HG02870 (cell line): ENCODE results near the gene SDK2.

Experiments
- ATAC-seq: cut with Tn5 transposase; IDR thresholded peaks from one replicate; pipeline ENCODE4 v1.9.1; 2021; ENCODE audit warnings: mild to moderate bottlenecking, moderate library complexity; ENCODE audit not compliant: unreplicated experiment

SDK2 gene

DNA sequence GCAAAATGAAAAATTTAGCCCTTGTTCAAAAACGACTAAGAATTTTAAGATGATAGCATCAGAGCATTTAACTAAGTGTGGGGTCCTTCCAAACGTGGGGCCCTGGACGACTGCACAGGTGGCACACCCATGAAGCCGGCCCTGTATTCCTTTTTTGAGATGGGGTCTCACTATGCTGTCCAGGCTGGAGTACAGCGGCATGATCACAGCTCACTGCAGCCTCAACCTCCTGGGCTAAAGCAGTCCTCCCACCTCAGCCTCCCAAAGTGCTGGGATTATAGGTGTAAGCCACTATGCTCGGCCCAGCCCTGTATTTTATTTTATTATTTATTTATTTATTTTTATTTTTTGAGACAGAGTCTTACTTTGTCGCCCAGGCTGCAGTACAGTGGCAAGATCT is 241.8 kb downstream of the SDK2 start:
- ATAC-seq: no peak

- ATAC-seq: no peak
These were observed 242.3 kb downstream of the SDK2 start for GRCh38 chr17:73401911-73402310.

- ATAC-seq: no peak
These were observed 243.2 kb downstream of the SDK2 start for GRCh38 chr17:73400915-73401545.

GRCh38 chr17:73399056-73399455 is 245.2 kb downstream of the SDK2 start:
- no peak for ATAC-seq

- no peak for ATAC-seq
These were observed 246.2 kb downstream of the SDK2 start for GRCh38 chr17:73397856-73398540.

GRCh38 chr17:73397278-73397826 is 246.9 kb downstream of the SDK2 start:
- no peak for ATAC-seq

GRCh38 chr17:73396431-73397277 is 247.6 kb downstream of the SDK2 start:
- ATAC-seq: no peak

DNA sequence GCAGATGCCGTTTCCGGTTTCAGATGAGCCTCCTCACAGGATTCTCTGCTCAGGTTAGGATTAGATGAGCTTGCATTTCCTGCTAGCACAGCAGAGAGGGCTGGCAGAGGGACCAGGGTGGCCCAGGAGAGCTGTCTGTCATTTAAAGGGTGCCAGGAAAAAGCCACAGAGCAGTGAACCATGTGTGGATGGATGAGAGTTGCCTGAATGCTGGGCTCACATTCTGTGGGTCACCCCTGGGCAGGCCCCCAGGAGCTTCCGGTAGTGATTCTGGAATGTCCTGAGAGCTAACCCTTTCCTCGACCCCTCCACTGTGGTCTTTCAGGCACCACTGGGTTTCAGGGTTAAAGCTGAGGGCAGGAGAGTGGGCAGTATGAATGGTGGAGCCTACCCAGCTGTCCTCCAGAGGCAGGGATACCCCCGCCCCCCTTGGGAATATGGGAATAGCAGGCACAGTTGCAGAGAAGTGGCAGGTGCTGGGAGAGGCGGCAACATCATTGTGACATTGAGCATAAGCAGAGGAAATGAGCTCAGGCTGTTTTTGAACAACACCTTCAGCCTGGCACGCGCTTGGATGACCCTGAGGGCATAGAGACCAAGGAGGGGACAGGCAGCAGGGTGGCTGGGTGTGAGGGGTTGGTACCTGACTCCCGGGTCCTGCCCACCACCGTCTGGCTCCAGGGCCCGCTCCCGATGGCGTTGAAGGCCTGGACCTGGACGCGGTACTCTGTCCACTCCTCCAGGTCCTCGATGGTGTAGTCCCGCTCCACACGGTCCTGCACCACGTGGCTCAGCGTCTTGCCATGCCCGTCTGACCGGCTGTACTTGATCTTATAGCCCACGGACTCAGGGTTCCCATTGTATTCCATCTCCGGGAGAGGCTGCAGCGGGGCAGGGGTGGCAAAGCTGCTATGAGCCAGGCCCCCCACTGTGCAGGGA is 249.5 kb downstream of the SDK2 start:
- no peak for ATAC-seq

- no peak for ATAC-seq
These were observed 250.3 kb downstream of the SDK2 start for GRCh38 chr17:73393962-73394361.

DNA sequence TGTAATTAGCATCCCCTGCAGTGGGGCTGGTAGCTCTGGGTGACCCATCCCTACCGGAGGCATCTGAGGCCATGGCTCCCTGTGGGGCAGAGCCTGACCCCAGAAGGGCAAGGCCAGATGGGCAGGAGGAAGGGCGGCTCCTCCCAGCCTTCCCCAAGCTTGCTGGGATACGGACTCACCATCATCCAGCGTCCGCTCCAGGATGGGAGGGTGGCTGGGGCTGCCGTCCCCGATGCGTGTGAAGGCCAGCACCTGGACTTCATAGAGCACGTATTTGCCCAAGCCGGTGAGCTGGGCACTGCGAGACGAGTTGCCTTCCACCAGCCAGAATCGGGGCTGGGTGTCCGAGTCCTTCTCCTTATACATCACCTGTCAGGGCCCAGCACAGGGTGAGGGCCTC is 250.9 kb downstream of the SDK2 start:
- ATAC-seq: no peak

DNA sequence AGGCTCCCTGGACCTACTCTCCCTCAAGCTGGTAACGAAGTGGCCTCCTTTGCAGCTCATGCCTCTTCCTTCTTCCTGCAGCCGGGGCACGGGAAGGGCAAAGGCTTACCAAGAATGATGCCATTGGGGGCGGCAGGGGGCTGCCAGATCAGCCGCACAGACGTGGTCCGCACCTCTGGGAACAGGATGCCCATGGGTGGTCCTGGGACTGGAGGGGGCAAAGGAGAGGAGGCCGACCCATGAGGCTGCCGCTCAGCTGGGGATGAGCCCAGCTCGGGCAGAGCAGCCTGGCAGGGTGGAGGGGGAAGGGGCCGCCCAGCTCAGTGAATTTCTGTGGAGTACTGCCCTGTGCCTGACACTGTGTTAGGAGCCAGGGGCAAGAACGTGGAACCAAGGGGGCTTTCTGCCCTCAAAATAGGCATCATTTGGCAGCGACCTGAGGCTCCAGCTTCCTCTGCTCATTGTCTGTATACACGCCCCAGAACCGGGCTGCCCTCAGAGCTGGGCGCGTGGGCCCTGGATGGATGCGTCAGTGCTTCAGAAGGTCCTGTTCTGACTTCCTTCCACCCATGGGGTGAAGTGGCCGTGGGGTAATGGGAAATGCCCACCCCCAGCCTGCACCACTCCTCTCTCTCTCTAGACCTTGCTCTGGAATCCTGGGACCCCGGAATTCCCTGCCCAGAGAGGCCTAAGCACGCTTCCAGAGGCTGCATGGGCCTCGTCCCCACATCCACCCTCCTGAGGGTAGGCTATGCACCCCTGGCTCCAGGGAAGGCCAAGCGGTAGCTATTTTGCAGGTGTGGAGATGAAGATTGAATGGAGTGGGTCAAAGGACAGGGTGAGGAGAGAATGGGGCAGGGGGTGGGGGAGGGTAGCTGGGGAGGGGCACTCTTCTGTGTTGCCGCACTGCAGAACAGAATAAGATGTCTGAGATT is 252.6 kb downstream of the SDK2 start:
- ATAC-seq: no peak

- no peak for ATAC-seq
These were observed 253.4 kb downstream of the SDK2 start for GRCh38 chr17:73390851-73391250.

DNA sequence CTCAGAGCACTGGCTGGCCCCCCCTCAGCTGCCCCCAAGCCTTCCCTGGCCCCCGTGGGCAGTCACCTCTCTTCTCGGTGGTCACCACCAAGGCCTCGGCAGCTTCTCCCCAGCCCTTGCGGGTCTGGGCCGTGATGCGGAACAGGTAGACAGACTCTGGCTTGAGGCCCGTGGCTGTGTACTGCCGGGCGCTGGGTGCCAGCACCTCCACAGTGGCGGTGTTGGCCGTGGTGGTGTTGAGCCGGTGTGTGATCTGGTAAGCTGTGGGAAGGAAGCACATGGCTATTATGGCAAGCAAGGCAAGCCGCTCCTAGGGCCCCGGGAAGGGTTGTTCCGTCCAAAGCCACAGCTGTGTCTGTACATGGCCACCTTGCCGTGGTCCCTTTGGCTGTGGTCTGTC is 254.0 kb downstream of the SDK2 start:
- no peak for ATAC-seq

DNA sequence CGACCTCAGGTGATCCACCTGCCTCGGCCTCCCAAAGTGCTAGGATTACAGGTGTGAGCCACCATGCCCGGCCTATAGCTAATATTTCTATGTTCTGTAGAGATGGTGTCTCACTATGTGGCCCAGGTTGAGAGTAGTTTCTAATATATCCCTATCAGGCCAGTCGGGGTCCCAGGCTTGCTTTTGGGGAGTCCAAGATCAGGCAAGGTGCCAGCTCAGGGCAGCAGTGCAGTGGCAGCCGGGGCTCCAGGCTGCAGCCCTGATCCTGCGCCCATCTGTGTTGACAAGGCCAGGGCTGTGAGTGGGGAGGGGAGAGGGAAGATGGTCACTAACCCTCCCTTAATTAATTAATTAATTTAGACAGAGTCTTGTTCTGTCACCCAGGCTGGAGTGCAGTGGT is 254.8 kb downstream of the SDK2 start:
- ATAC-seq: no peak

- no peak for ATAC-seq
These were observed 255.7 kb downstream of the SDK2 start for GRCh38 chr17:73388578-73388905.

GRCh38 chr17:73387746-73388577 is 256.3 kb downstream of the SDK2 start:
- ATAC-seq: no peak

- ATAC-seq: no peak
These were observed 257.7 kb downstream of the SDK2 start for GRCh38 chr17:73386561-73386960.

- ATAC-seq: no peak
These were observed 259.3 kb downstream of the SDK2 start for GRCh38 chr17:73384926-73385325.
